ENCODE data around the gene SMARCB1.

Gene SMARCB1

DNA sequence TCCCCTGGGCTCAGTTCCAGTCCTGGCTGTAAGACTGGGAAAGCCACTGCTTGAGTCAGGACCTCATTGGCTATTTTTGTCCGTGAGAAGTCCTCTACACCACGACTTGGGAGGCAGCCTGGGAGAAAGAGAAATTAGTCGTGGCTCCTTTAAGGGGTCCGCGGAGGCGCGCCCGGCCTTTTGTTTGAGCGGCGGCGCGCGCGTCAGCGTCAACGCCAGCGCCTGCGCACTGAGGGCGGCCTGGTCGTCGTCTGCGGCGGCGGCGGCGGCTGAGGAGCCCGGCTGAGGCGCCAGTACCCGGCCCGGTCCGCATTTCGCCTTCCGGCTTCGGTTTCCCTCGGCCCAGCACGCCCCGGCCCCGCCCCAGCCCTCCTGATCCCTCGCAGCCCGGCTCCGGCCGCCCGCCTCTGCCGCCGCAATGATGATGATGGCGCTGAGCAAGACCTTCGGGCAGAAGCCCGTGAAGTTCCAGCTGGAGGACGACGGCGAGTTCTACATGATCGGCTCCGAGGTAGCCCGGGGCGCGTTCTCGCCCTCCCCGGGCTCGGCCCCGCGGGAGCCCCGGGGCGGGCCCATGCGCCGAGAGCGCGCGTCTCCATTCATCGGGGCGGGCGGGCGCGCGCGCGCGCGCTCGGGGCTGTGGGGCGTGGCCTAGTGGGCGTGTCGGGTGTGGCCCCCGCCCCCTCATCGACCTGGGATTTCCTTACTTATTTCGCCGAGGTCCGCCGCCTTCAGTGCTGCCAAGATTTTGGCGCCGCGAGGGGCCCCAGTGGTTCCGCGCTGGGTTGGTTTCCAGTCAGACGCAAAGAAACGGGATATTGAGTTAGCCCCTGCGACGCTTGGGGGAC, at the start of gene SMARCB1:
TSS of gene SMARCB1 (plus strand) at position 215 of the 848 bp plus-strand sequence. CDS start at position 419, 204 bp downstream.
- peak; percentile 86 for DNase-seq

DNA sequence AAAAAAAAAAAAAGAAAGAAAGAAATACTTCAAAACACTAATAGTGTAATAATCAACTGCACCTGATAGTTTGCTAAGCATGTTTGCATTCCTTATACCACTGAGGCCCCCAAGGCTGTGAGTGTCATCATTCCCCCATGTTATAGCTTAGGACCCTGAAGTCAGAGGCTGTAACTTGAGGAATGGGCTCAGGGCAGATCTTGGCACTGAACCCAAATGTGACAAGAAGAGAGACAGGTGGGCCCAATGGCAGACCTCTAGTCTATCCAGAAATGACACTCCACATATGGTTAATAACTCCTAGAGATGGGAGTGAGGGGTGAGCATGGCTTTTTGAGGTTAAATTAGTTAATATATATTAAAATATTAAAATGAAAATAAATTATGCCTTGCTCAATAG, 49.1 kb upstream of the SMARCB1 start:
- DNase-seq, result no peak

DNA sequence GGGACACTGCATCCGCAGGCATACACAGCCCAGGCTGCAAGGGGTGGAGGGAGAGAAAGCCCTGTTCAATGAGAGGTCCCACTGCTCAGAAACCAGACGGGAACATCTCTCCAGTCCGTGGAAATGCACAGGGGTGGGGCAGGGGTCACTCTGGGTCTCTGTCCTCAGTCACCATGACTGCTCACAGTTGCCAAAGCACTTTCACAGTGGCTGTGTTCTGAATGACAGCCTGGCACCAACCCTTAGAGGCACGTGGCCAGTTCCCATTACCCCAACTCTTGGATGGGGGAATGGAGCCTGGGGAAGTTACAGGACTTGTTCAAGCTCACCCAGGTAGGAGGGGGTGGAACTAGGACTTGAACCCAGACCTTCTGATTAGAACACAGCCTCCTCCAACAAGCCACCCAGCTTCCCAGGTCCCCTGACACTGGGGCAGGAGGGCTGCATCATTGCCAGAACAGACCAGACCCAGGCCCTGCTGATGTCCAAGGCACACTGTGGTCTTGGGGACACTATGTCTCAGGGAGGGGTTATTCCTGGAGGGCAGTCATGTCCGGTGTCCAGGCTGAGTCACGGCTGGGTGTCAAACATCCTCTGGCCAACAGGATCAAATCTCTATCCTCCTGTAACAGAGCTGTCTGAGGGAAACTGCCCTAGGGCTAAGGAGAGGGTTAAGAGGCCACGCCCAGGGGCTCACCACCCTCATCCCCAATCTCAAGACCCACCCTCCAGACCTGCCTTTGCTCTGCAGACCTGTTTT, 44.1 kb upstream of the SMARCB1 start:
- DNase-seq, result no peak

DNA sequence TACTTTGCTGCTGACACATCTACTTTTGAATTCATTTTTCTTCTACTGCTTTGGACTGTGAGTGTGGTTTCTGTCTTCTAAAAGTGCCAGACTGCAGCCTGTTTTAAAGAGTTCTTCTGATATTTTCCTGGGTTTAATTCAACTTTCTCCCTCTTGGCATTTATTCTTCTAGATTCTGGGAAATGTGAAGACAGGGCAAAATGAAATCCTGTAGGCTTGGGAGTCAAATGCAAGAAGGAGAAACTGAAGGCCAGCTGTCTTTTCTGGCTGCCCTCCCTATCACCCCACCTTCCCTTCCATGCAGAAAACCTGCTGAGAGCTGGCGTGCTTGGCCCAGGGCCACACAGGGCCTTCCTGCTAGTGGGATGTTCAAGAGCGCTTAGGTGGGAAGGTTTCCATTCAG, 43.5 kb upstream of the SMARCB1 start:
- DNase-seq, result no peak

DNA sequence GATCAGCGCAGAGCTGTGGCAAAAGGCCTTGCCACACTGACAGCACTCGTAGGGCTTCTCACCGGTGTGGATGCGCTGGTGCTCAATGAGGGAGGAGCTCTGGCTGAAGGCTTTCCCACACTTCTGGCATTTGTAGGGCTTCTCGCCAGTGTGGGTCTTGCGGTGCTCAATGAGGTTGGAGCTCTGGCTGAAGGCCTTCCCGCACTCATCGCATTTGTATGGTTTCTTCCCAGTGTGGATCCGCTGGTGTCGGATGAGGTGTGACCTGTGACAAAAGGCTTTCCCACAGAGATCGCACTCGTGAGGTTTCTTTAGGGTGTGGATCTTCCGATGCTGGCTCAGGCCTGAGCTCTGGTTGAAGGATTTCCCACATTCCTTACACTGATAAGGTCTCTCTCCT, 42.8 kb upstream of the SMARCB1 start:
- no peak for DNase-seq

DNA sequence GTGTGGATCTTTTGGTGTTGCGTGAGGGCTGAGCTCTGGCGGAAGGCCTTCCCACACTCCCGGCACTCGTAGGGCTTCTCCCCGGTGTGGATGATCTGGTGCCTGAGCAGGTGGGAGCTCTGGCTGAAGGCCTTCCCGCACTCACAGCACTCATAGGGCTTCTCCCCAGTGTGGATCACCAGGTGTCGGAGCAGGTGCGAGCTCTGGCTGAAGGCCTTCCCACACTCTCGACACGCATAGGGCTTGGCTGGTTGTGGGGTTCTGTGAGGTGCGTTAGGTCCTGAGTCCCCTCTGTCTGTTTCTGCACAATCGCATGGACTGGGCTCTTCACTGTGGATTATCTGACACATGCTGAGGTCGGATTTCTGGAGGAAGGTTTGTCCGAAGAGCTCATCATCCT, 42.3 kb upstream of the SMARCB1 start:
- DNase-seq, result no peak

DNA sequence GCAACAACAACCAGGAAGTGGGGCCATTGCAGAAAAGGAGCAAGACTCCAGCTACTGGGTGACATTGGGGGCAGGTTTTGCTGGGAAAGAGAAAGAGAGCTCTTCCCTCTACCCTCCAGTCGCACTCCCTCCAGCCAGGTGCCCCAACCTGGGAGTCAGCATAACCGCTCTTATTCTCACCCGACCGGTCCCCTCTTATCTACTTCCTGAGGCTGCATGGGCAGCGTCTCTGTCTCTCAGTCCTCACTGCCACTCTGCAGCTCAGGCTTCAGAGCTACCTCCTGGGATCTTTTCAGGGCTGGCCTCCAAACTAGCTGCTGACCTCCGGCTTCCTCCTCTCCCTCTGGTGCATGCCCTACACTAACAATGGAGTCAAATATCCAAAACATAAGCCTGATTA, 41.0 kb upstream of the SMARCB1 start:
- no peak for DNase-seq

DNA sequence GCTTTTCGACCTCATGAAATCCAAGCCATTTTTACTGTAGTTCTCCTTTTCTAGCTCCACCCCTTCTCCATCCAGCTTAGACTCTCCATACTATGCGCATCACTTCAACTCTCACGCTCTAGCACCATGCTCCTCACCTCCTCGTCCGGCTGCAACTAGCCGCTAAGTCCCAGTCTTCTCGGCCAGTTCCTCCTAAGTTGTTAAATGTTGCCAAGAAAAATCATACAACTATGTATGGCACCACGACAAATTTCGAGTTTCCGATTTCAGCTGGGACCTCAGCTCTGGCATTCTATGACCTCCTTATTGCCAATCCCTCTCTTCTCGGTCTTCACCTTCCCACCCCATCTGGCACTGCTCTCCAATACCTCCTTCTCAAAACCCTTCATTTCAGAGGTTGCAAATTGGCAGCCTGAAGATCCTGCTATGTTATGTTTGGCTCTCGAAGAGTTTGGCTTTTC, 36.9 kb upstream of the SMARCB1 start:
- no peak for DNase-seq

DNA sequence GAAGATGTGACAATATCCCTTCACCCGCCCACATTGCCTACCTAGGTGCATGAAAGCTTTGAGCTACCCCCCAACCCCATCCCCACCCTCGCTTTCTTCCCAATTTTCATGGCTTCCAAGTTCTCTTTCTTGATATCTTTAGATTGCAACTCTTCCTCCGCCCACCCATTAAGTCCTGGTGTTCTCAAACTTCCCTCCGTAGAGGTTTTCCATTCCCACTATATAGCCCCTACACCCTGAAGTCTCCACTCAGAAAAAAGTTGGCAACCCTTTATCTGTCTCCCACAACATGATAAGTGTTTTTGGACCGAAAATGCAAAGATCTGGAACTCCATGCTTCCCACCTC, 36.4 kb upstream of the SMARCB1 start:
- DNase-seq, result no peak

DNA sequence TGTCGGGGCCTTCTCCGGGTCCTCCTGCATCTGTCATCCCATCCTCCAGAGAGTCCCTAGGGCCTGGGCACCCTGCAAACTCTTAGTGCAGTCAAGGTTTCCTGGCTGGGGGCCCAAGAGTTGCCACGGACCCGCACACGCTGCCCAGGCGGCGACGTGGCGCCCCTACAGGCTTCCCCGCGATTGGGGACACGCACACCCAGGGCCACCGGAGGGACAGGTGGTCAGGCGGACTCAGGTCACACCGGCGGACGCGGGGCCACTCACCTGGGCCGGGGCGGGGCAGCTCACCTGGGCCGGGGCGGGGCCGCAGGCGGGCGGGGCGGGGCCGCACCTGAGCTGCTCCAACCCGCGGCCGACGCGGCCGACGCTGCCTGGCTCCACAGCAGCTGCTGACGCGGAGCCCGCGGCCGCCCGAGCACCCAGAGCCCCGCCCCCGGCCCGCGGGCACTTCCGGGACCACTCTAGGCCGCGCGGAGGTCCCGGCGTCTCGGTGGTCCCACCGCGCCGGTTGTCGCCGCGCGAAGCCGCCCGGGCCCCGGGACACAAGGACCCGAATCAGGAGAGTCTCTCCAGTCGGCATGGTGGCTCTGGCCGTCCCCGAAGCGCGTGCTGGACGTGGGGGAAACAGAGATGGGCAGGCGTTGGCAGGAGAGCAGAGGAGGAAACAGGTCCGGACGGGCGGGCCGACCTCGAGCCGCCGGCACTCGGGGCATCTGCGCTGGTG, 35.9 kb upstream of the SMARCB1 start, which contains the start of gene ZNF70:
TSS of gene ZNF70 (minus strand) at position 399 of the 727 bp plus-strand sequence. CDS start 5,972 bp downstream, outside the sequence.
- DNase-seq, result peak; percentile 79

DNA sequence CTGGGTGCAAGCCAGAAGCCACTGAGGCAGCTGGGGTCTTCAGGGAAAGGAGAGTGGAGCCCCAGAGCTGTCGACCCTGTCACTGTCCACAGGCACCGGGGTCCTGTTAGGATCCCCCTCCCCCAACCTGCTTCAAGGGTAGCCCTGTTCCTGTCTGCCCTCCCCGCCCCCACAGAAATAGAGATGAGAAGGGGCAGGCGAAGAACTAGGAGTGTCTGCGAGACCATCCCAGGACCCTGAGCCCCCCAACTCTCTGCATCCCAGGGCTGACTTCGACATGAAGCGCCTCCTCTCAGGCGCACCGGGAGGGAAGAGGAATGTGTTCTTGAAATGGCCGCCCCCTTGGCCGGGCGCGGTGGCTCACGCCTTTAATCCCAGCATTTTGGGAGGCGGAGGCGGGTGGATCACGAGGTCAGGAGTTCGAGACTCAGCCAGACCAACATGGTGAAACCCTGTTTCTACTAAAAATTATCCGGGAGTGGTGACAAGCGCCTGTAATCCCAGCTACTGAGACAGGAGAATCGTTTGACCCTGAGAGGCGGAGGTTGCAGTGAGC, 35.2 kb upstream of the SMARCB1 start:
- no peak for DNase-seq

DNA sequence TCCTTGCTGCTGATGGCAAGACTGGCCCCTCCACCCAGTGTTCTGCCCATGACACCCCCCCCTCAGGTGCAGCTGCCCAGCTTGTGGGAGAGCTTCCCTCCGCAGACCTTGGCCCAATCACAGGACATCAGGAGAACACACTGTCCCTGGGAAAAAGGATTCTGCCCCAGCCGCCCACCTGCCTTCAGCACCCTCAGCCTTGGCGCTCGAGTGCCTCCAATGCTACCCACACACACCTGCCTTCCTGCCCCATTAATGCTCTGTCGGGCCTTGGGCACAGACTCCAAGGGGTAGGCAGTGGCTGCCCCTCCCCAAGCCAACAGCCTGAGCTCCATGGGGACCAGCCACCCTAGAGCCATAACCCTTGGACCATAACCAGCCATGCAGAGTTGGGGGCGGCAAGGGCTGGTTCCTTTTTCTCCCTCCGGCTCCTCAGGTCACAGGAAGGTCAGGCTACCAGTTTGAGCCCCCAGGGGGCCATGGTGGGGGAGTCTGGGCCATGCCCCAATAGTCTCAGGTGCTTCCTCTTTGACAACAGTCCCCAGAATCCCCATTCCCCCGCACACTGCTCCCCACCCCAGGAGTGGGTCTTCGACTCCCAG, 34.6 kb upstream of the SMARCB1 start:
- no peak for DNase-seq

DNA sequence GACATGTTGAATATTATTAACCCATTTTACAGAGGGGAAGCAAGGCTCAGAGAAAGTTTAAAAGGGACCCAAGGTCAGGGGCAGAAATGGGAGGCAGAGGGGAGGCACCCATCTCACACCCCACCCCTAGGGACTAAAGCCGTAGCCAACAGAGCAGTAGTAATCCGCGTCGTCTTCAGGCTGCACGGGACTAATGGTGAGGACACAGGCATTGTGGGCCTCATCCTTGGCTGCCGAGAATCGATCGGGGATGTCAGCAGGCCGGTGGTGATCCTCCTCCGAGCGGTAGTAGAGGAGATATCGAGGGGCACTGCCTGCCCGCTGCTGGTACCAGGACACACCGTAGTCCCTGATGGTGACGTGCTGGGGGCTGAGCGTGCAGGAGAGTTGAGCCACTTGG, 34.0 kb upstream of the SMARCB1 start:
- DNase-seq, result no peak

DNA sequence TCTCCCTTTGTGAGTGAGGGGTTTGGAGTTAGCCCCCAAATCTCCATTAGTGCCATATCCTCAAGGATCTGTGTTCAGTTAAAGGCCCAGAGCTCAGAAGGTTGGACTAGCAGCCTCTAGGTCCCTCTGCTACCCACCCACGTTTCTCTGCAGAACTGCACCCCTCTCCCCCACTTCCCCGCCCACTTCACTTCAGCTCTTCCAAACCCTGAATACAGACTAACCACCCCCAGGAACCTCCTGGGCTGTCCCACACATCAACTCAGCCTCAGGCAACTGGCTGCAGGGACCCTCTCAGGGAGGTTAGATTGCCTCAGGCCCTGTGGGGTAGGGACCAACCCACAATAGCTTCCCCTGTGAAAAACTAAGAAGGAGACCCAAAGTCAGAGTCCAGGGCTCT, 33.4 kb upstream of the SMARCB1 start:
- no peak for DNase-seq

DNA sequence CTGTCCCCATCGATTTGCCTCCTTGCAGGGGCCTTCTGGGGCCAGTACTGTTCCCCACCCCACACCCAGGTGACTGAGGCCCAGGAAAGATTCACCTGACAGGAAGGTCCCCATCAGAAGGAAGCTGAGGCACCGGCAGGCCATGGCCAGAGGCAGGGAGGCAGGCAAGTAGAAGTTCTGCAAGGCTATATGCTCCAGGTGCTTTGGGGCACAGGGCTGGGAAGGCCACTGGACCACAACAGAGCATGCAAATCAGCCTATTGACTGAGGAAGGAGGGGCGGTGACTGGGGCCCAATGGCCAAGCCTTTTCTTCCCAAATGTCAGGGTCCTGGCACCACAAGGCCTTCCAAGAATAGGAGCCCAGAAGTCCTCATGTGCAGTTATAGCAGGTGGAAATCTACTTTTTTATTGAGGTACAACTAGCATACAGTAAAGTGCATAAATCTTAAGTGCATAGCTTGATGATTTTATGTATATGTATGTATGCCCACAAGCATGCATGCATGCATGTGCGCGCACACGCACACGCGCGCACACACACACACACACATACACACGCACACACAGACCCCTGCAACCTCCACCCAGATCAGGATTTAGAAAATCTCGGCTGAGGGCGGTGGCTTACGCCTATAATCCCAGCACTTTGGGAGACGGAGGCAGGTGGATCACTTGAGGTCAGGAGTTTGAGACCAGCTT, 32.4 kb upstream of the SMARCB1 start, which contains the start of gene VPREB3:
TSS of gene VPREB3 (minus strand) at position 206 of the 700 bp plus-strand sequence. CDS start at position 144, 62 bp downstream.
- DNase-seq, result no peak

DNA sequence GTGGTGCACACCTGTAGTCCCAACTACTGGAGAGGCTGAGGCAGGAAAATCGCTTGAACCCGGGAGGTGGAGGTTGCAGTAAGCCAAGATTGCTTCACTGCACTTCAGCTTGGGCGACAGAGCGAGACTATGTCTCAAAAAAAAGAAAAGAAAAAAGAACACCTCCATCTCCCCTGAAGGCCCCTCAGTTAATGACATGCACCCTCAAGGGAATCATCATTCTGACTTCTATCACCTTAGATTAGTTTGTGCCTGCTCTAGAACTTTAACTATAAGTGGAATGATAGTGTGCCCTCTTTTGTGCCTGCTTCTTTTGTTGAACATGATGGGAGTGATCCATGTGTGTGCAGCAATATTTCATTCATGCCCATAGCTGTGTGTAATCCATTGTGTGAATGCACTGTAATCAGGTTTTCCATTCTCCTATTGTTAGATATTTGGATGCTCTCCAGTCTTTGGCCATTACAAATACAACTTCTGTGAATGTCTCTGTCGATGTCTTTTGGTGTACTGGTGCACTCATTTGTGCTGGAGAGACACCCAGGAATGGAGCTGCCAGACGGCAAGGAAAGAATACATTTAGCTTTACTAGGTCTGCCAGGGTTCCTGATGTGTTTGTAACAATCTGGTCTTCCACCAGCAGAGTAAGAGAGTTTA, 31.7 kb upstream of the SMARCB1 start:
- no peak for DNase-seq

DNA sequence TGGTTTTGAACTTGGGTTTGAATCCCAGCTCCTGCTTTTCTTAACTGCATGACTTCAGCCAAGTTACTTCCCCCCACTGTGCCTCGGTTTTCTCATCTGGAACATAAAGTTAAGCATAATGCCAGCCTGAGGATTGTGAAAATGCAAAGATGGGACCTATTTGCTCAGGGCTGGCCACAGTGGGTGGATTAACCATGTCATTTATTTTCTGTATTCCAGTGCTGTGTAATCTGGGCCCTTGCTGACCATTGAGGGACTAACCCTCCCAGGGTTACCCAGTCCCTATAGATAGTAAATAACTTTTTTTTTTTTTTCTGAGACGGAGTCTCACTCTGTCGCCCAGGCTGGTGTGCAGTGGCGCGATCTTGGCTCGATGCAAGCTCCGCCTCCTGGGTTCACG, 31.1 kb upstream of the SMARCB1 start:
- DNase-seq, result no peak

DNA sequence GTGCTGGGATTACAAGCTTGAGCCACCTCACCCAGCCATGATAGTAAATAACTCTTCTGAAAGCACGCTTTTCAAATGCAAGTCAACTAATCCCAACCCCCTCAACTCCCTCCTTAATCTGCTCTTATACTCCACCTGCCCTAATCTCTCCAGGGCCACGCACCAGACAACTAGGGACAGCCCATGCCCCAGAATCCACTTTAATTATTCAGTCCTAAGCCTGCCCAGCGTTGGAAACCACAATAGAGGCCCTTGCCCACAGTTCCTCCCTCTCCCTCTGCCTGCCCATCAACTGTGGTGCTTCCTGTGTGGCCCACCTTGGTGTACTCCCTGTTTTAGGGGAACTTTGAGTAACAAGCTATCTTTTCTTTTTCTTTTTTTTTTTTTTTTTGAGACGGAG, 29.9 kb upstream of the SMARCB1 start:
- DNase-seq, result no peak

DNA sequence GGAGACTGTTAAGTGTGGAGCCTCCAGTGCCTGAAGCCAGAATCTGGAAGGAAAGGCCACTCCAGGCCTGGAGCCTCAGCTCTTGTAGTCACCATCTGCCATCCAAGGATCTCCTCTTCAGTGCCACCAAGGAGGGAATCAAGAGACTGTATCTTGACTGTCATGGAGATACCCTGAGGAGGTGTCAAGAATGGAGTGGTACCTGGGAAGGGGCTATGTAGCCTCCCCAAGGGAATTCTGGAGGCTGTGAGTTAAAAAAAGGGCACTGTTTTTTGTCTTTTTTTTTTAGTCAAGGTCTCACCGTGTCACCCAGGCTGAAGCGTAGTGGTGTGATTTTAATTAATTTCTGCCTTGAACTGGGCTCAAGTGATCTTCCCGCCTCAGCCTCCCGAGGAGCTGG, 27.2 kb upstream of the SMARCB1 start:
- DNase-seq, result no peak

DNA sequence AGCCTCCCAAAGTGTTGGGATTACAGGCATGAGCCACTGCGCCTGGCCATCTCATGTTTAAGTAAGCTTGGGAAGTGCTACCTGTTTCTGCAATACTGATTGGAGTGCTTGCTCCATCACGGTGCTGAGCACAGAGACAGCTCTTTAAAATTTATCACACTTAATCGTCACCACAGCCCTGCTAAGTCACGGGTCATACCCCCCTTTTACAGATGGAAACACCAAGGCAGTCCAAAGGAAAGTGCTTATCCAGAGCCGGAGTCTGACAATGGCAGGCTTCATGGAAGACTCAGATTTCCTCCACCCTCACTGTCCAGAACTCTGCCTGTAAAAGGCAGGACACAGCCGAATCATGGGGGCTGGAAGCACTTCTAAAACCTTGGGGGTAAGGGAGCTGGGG, 26.7 kb upstream of the SMARCB1 start:
- no peak for DNase-seq

DNA sequence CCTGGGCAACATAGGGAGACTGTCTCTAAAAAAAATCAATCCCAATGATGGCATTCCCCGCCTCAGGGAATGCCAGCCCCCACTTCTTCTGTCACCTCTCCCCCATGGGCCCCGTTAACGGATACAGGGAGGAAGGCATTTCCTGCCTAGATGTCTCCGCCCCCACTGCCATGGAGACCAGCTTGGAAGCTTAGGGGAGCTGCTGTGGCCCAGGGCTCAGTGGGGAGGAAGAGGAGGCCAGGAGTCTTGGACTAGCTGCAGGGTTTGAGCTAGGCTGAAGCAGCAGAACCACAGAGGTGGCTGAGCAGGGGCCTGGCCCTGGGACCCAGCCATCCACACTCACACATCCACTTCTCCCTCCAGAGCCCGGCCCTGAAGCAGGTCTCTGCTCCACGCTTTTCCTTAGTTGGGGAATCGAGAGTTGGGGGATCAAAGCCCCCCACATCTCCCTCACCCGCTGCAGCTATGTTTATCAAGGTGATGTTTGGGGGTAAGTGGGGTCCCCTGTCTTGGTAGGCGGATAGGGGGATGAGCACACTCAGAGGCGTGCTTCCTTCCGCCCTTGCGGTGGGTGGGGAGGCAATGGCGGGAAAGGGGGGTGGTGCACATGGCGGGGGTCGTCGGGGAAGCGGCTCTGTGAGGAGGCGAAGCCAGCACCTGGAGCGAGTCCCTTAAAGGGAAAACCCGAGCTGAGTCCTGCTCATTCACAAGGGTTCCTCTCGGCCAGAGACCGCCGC, 23.8 kb upstream of the SMARCB1 start, which contains the start of gene C22orf15:
TSS of gene C22orf15 (plus strand) at position 149 of the 737 bp plus-strand sequence. CDS start at position 466, 317 bp downstream.
- DNase-seq, result no peak

Measured in CD4-positive, alpha-beta T cell treated with Interleukin-4 for 4 hours (primary cell).